ENCODE results near the gene INPP1. TPM values are rescaled to one million over a fixed set of nuclear protein-coding genes. Genes with fewer than 3 reads are reported as not detected.

The INPP1 gene
- total RNA-seq, 2 experiments from 2014 or later, result 5.6 to 6.9 TPM

DNA sequence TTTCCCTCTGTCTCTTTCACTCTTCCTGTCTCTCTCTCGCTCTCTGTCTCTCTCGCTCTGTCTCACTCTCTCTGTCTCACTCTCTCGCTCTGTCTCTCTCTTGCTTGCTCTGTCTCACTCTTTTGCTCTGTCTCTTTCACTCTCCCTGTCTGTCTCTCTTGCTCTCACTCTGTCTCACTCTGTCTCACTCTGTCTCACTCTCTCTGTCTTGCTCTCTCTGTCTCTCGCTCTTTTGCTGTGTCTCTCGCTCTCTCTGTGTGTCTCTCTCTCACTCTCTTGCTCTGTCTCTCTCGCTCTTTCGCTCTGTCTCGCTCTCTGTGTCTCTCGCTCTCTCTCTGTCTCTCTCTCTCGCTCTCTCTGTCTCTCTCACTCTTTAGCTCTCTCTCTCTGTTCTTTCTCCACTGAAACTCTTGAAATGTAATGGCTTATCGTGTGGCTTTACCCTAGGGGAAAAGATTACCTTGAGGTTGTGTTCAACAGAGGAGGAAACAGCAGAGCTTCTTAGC, 22.9 kb downstream of the INPP1 start:
- H3K4me3 Mint-ChIP-seq, result no peak overlapping the region
- DNase-seq, result no peak
- ChIA-PET CTCF (interaction anchor here (0.7 to 1.4 kb wide), 2 partner anchors 10 to 22 kb away, joined by 3 to 4 read pairs; partner anchors contain the start of gene INPP1), POLR2A (no interaction called here)
- H3K36me3 Mint-ChIP-seq (ENCODE audit: low read depth), result peaks cover 13% of the 10 kb centered on the region
- peaks cover 5% of the 10 kb centered on the region for H3K4me1 Mint-ChIP-seq (ENCODE audit: low read depth)
- no peaks in the 10 kb centered on the region for H3K27me3 Mint-ChIP-seq (ENCODE audit: low read depth)
- H3K27ac Mint-ChIP-seq, result no peak overlapping the region
- H3K9me3 Mint-ChIP-seq (ENCODE audit: insufficient read depth), result no peaks in the 10 kb centered on the region
- no peak for ATAC-seq

DNA sequence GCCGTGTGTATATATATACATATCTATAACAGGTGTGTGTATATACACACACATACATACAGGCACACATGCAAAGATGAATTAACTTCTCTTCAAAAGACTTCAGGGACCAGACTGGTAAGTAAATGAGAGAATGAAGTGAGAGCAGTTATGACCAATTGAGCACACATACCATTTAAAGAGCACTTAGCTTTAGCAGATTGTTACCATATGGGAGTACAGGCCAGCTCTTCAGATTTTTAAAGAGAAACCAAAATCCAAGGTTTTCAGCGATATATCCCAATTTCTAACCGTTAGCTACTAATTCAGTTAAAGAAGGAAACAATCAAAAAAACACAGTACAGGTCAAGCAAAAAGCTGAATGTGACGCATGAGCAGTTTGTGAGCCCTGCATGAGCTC, 23.7 kb downstream of the INPP1 start:
- DNase-seq (no peak), ATAC-seq (no peak)
- POLR2A ChIA-PET, result interaction anchor here (1.0 kb wide), 1 partner anchor 167 kb away, joined by 3 read pairs; no protein-coding TSS in a partner anchor
- Mint-ChIP-seq H3K9me3 (ENCODE audit: insufficient read depth) (no peaks in the 10 kb centered on the region), H3K36me3 (ENCODE audit: low read depth) (peaks cover 11% of the 10 kb centered on the region), H3K27ac (no peak overlapping the region), H3K27me3 (ENCODE audit: low read depth) (no peaks in the 10 kb centered on the region), H3K4me3 (no peak overlapping the region), H3K4me1 (ENCODE audit: low read depth) (peaks cover 1% of the 10 kb centered on the region)
- CTCF ChIA-PET, result interaction anchor here (0.5 to 1.4 kb wide), 2 partner anchors 23 to 604 kb away, joined by 3 to 4 read pairs; partner anchors contain the start of gene INPP1

DNA sequence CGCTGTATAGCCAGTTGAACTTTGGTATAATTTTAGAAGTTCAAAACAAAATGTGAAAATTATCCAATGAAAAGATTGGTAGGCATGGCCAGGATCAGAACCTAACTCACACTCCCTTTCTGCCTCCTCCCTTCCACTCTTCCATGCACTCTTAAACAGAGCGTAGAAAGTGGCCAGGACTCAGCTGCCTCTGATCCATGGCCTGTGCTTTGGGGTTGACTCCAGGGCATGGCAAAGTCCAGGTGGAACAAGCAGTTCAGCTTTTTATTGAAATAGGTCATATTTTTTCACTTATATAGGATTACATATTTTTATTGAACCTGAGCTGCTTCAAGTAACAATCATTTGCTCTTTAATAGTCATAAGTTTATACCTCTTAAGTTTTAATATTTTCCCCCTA, 26.2 kb downstream of the INPP1 start:
- no peak overlapping the region for H3K4me3 Mint-ChIP-seq
- no peaks in the 10 kb centered on the region for H3K9me3 Mint-ChIP-seq (ENCODE audit: insufficient read depth)
- no peaks in the 10 kb centered on the region for H3K27me3 Mint-ChIP-seq (ENCODE audit: low read depth)
- DNase-seq (no peak), ATAC-seq (no peak)
- H3K27ac Mint-ChIP-seq, result no peak overlapping the region
- ChIA-PET CTCF (interaction anchor here (1.0 to 2.6 kb wide), 5 partner anchors 9 to 281 kb away, joined by 3 to 7 read pairs (median 5); no protein-coding TSS in a partner anchor), POLR2A (interaction anchor here (0.9 kb wide), 1 partner anchor 10 kb away, joined by 3 read pairs; no protein-coding TSS in a partner anchor)
- peaks cover 9% of the 10 kb centered on the region for H3K36me3 Mint-ChIP-seq (ENCODE audit: low read depth)
- H3K4me1 Mint-ChIP-seq (ENCODE audit: low read depth), result no peaks in the 10 kb centered on the region

DNA sequence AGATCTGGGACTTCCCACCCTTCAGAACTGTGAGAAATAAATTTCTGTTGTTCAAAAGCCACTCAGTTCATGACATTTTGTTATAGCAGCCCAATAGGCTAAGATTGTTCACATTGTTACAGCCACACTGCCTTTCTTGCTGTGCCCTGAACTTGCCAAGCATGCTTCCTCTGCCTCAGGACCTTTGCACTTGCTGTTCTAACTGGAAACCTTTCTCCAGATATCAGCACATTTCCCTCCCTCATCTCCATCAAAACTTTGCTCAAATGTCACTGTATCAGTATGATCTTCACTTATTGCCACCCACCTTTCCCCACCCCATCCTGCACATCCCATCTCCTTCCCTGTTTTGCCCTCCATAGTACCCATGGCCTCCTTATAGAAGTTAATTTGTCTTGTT, 32.7 kb downstream of the INPP1 start:
- POLR2A ChIA-PET, result no interaction called here
- ATAC-seq, result no peak
- Mint-ChIP-seq H3K4me1 (ENCODE audit: low read depth) (no peaks in the 10 kb centered on the region), H3K4me3 (no peak overlapping the region), H3K9me3 (ENCODE audit: insufficient read depth) (no peaks in the 10 kb centered on the region), H3K27ac (no peak overlapping the region), H3K36me3 (ENCODE audit: low read depth) (no peaks in the 10 kb centered on the region), H3K27me3 (ENCODE audit: low read depth) (peaks cover 3% of the 10 kb centered on the region)
- DNase-seq, result no peak
- CTCF ChIA-PET, result interaction anchor here (0.8 to 1.0 kb wide), 2 partner anchors 10 to 20 kb away, joined by 3 to 4 read pairs; no protein-coding TSS in a partner anchor

DNA sequence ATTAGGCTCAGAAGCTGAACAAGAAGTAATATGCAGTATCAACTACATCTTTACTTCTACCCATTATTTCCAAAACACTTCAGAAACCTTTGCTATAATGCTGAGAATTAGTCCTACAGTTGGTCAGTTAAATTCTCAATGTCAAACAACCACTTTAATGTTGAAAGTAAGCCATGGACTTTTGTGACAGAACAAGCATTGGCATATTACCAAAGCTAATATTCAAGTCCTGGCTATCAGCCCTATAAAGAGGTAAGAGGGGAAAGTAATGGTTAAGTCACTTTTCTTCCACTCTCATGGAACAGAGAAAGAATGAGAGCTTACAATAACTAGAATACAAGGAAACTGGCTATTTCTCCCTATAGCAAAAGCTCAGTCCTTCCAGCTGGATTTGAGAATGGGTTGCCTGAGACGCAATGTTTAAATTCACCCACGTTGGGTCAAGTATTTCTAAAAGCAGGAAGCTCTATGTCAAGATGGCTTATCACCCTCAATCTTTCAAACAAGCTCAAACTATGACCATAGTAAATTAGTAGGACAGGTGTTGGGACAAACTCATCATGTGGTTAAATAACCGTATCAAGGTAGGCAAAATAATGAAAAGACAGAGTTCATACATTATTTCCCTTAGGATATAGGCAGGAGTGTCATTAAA, 33.3 kb downstream of the INPP1 start:
- POLR2A ChIA-PET, result no interaction called here
- no peak overlapping the region for H3K27ac Mint-ChIP-seq

DNA sequence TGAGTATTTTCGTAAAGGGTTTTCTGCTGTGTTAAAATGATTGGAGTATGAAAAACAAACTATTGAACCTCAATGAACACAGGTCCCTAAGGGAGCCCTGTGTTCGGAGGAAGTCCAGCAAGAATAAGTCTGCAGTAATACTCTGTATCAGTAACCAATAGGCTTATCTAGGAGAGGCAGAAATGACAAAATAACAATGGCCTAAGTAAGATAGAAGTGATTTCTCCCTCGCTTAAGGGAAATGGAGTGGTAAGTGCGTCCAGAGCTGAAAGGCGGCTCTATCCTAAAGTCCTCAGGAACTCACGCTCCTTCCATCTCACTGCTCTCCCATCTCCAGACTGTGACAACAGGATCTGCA, 35.5 kb downstream of the INPP1 start:
- no peak overlapping the region for H3K27ac Mint-ChIP-seq
- no peak for DNase-seq
- no peaks in the 10 kb centered on the region for H3K9me3 Mint-ChIP-seq (ENCODE audit: insufficient read depth)
- H3K36me3 Mint-ChIP-seq (ENCODE audit: low read depth), result no peaks in the 10 kb centered on the region
- ChIA-PET POLR2A (no interaction called here), CTCF (no interaction called here)
- peaks cover 3% of the 10 kb centered on the region for H3K27me3 Mint-ChIP-seq (ENCODE audit: low read depth)
- no peaks in the 10 kb centered on the region for H3K4me1 Mint-ChIP-seq (ENCODE audit: low read depth)
- no peak for ATAC-seq
- no peak overlapping the region for H3K4me3 Mint-ChIP-seq

More for the DNA sequence above, 33.3 kb downstream of the INPP1 start:
- no peak for ATAC-seq
- H3K36me3 Mint-ChIP-seq (ENCODE audit: low read depth), result no peaks in the 10 kb centered on the region
- no peak overlapping the region for H3K4me3 Mint-ChIP-seq
- peaks cover 3% of the 10 kb centered on the region for H3K27me3 Mint-ChIP-seq (ENCODE audit: low read depth)
- H3K4me1 Mint-ChIP-seq (ENCODE audit: low read depth), result no peaks in the 10 kb centered on the region
- H3K9me3 Mint-ChIP-seq (ENCODE audit: insufficient read depth), result no peaks in the 10 kb centered on the region
- no peak for DNase-seq
- CTCF ChIA-PET, result interaction anchor here (0.8 to 1.0 kb wide), 3 partner anchors 10 to 288 kb away, joined by 3 to 4 read pairs (median 3); no protein-coding TSS in a partner anchor

DNA sequence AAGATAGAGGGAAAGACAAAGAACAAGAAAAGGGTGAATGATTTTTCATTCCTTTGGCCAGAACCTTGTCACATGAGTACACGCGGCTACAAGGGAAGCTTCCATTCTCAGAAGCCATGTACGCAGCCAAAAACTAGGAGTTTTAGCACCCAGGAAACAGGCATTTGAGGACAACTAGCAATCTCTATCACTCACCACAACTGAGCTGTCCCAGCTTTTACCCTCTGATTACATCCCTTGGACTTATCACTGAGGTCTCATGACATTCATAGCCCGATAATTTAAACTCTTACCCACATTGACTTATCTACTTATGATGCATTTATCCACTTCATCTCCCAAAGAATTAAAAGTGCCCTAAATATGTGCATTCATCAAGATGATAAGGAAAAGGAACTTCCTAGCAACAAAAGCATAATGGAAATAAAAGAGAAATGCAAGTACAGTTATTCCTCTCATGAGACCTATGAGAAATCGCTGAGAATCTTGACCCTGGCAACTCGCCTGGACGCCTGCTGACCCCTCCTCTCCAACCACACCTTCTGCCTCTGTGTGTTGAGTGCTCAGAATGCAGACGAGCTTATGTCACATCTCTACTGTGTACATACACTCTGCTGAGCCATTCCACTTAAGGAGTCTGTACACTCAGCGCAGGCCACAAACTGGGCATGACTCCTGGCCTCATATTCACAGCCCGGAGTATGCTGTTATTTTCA, 36.0 kb downstream of the INPP1 start:
- no peaks in the 10 kb centered on the region for H3K9me3 Mint-ChIP-seq (ENCODE audit: insufficient read depth)

DNA sequence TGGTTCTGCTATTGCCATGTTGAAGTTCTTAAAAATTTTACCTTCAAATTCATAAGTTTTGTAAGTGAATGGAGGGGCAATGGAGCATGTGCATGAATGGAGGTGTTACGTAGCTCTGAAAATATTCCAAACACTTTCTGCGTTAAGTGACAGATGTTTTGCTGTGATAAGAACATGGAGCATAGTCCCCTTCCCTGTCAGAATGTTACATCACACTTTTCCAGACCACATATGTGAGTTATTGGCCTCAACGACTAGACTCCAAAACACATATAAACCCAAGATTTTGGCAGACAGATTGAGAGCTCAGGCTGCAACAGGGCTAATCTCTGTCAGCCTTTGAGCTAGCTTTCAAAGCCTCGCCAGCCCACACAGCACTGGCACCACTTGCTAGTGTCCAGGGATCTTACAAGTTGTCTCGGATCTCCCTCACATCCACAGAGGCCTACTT, 37.6 kb downstream of the INPP1 start:
- ChIA-PET CTCF (interaction anchor here (4.5 kb wide), 1 partner anchor 13 kb away, joined by 16 read pairs; no protein-coding TSS in a partner anchor), POLR2A (no interaction called here)
- no peak for DNase-seq
- Mint-ChIP-seq H3K36me3 (ENCODE audit: low read depth) (no peaks in the 10 kb centered on the region), H3K9me3 (ENCODE audit: insufficient read depth) (no peaks in the 10 kb centered on the region), H3K27me3 (ENCODE audit: low read depth) (peaks cover 3% of the 10 kb centered on the region), H3K4me1 (ENCODE audit: low read depth) (no peaks in the 10 kb centered on the region), H3K27ac (no peak overlapping the region), H3K4me3 (no peak overlapping the region)
- ATAC-seq, result no peak

More for the DNA sequence above, 36.0 kb downstream of the INPP1 start:
- CTCF ChIA-PET, result no interaction called here
- POLR2A ChIA-PET, result no interaction called here
- H3K27me3 Mint-ChIP-seq (ENCODE audit: low read depth), result peaks cover 3% of the 10 kb centered on the region
- H3K27ac Mint-ChIP-seq, result no peak overlapping the region
- no peaks in the 10 kb centered on the region for H3K36me3 Mint-ChIP-seq (ENCODE audit: low read depth)
- H3K4me1 Mint-ChIP-seq (ENCODE audit: low read depth), result no peaks in the 10 kb centered on the region
- no peak overlapping the region for H3K4me3 Mint-ChIP-seq
- no peak for DNase-seq
- ATAC-seq, result no peak

DNA sequence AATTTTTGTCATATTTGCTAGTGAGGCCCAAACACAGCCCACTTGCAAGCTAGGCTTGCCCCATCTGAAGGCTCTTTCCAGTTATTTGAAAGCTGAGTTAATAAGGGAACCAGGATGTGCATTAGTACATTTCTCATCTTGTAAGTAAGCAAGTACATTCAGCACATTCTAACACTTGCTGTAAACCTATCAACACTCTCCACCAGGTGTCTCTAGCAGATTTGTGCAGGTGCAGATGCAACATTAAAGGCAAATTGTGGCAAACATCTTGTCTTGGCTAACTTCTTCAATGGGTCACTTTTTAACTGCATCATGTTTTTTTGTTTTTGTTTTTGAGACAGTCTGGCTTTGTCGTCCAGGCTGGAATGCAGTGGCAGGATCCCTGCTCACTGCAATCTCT, 39.5 kb downstream of the INPP1 start:
- DNase-seq (peak; percentile 62), ATAC-seq (peak; percentile 85)
- no peak overlapping the region for H3K27ac Mint-ChIP-seq
- peaks cover 3% of the 10 kb centered on the region for H3K27me3 Mint-ChIP-seq (ENCODE audit: low read depth)
- H3K4me3 Mint-ChIP-seq, result no peak overlapping the region
- no peaks in the 10 kb centered on the region for H3K36me3 Mint-ChIP-seq (ENCODE audit: low read depth)
- no peaks in the 10 kb centered on the region for H3K4me1 Mint-ChIP-seq (ENCODE audit: low read depth)
- CTCF ChIA-PET, result interaction anchor here (0.7 to 4.5 kb wide), 14 partner anchors 9 to 419 kb away, joined by 3 to 20 read pairs (median 4); no protein-coding TSS in a partner anchor
- POLR2A ChIA-PET, result no interaction called here
- H3K9me3 Mint-ChIP-seq (ENCODE audit: insufficient read depth), result no peaks in the 10 kb centered on the region

DNA sequence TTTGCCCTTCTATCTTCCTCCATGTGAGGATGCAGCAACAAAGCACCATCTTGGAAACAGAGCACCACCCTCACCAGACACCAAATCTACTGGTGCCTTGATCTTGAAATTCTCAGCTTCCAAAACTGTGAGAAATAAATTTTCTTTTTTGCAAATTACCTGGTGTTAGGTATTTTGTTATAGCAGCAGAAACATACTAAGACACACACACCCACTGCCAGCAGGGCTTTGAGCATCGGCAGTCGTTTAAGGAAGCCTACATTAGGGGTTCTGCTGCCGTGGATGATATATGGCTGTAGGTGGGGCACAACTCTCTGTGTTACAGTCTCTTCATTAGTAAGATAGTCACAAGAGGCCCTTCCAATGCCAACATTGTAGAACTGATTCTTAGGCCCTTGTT, 44.0 kb downstream of the INPP1 start:
- ATAC-seq (no peak), DNase-seq (no peak)
- H3K27me3 Mint-ChIP-seq (ENCODE audit: low read depth), result peaks cover 8% of the 10 kb centered on the region
- H3K36me3 Mint-ChIP-seq (ENCODE audit: low read depth), result no peaks in the 10 kb centered on the region
- H3K27ac Mint-ChIP-seq, result no peak overlapping the region
- H3K4me3 Mint-ChIP-seq, result no peak overlapping the region
- no peaks in the 10 kb centered on the region for H3K4me1 Mint-ChIP-seq (ENCODE audit: low read depth)
- POLR2A ChIA-PET, result no interaction called here
- H3K9me3 Mint-ChIP-seq (ENCODE audit: insufficient read depth), result no peaks in the 10 kb centered on the region
- CTCF ChIA-PET, result no interaction called here

DNA sequence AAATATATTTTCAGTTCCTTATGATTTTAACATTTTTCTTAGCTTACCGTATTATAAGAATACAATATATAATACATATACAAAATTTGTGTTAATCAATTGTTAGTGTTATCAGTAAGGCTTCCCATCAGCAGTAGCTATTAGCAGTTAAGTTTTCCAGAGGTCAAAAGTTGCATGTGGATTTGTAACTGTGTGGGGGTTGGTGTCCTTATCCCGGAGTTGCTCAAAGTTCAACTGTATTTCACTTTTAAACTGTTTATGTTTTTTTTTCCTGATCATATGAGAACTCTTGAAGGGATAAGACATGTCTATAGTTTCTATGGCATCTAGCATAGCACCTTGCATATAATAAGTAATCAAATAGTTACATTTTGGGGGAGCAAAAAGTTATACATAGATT, 52.9 kb downstream of the INPP1 start:
- CTCF ChIA-PET, result interaction anchor here (3.8 kb wide), 1 partner anchor 14 kb away, joined by 16 read pairs; no protein-coding TSS in a partner anchor
- no peaks in the 10 kb centered on the region for H3K4me1 Mint-ChIP-seq (ENCODE audit: low read depth)

More for the DNA sequence above, 52.9 kb downstream of the INPP1 start:
- ATAC-seq (no peak), DNase-seq (no peak)
- Mint-ChIP-seq H3K27me3 (ENCODE audit: low read depth) (peaks cover 26% of the 10 kb centered on the region), H3K4me3 (no peak overlapping the region), H3K27ac (no peak overlapping the region), H3K36me3 (ENCODE audit: low read depth) (no peaks in the 10 kb centered on the region), H3K9me3 (ENCODE audit: insufficient read depth) (no peaks in the 10 kb centered on the region)
- POLR2A ChIA-PET, result no interaction called here

Measured in activated CD8-positive, alpha-beta T cell treated with anti-CD3 and anti-CD28 coated beads, Interleukin-2, amount 10 ng/mL, durations not matched to agents 7 days and 5 days (primary cell).